Endothelial cell of umbilical vein (primary cell): Measurements from ENCODE around the gene MYEOV. TPM values are rescaled to one million over a fixed set of nuclear protein-coding genes. Genes with fewer than 3 reads are reported as not detected.

Experiments used
- BruUV-seq: library from RNA; stranded (reverse); fragments of 400-500 nt; replicated peaks from 2 replicates; lab custom pipeline; 2021; lab: Mats Ljungman, UMichigan
- CTCF ChIA-PET: fragments of 300-600, 350-600 bp; sonication (Branson Sonifier 250); formaldehyde crosslinking; loops from one replicate; lab custom pipeline; 2021; ENCODE audit warnings: antibody characterized with exemption, inconsistent platforms; lab: Charles Lee
- POLR2A ChIA-PET: fragments of 300-600, 350-600 bp; sonication (Branson Sonifier 250); formaldehyde crosslinking; loops from one replicate; lab custom pipeline; 2021; ENCODE audit warnings: antibody characterized with exemption, inconsistent platforms; lab: Charles Lee
- DNase-seq: peaks from one replicate; pipeline ENCODE4 v3.0.0-alpha.2; 2011; ENCODE audit warnings: low read depth, low spot score
- FAIRE-seq: peaks from 2 replicates; lab custom pipeline; 2011; peaks lifted over from hg19 to GRCh38; lab: Jason Lieb, UNC
- H2AFZ ChIP-seq: 2 replicates; pipeline ENCODE4 v1.6.0; 2012; ENCODE audit warnings: low read depth, low read length, control low read depth, inconsistent platforms
- H3K27ac ChIP-seq: 2 replicates; pipeline ENCODE4 v1.5.1; 2011; ENCODE audit warnings: low read depth, mild to moderate bottlenecking, control low read depth, low read length, moderate library complexity; ENCODE audit not compliant: insufficient read depth
- H3K27me3 ChIP-seq, 2 experiments: 2 replicates each; pipeline versions ENCODE4 v1.6.0 to v1.6.1; 2011; ENCODE audit warnings: low read length in 2 of 2, mixed read lengths in 1 of 2; ENCODE audit not compliant: control insufficient read depth in 2 of 2, insufficient read depth in 2 of 2
- H3K36me3 ChIP-seq, 2 experiments: 2 replicates in 1 of 2; 3 replicates in 1 of 2; pipeline ENCODE4 v1.5.1; 2011; ENCODE audit warnings: low read length in 2 of 2, mild to moderate bottlenecking in 1 of 2, moderate library complexity in 1 of 2; ENCODE audit not compliant: control insufficient read depth in 2 of 2, insufficient read depth in 2 of 2; ENCODE audit errors: extremely low read depth in 1 of 2
- H3K4me1 ChIP-seq: 3 replicates; pipeline ENCODE4 v1.5.1; 2011; ENCODE audit warnings: mild to moderate bottlenecking, low read length; ENCODE audit not compliant: control insufficient read depth, insufficient read depth; ENCODE audit errors: extremely low read depth
- H3K4me2 ChIP-seq: 2 replicates; pipeline ENCODE4 v1.6.1; 2011; ENCODE audit warnings: low read length, control low read depth, mixed read lengths; ENCODE audit not compliant: insufficient read depth
- H3K4me3 ChIP-seq, 3 experiments: fragments of 200-600 bp in 1 of 3; sonication (generic), shearing (Covaris generic) in 1 of 3; replicated peaks in 1 of 3; 2 replicates each; pipeline ENCODE4 v1.5.1; 2011 to 2016; ENCODE audit warnings: control low read depth in 3 of 3, low read length in 3 of 3, mild to moderate bottlenecking in 2 of 3, inconsistent platforms in 1 of 3, low read depth in 1 of 3, moderate library complexity in 1 of 3; ENCODE audit not compliant: insufficient read depth in 1 of 3
- H3K79me2 ChIP-seq: 2 replicates; pipeline ENCODE4 v1.6.0; 2012; ENCODE audit warnings: low read length, inconsistent platforms; ENCODE audit not compliant: control insufficient read depth, insufficient read depth
- H3K9ac ChIP-seq: replicated peaks from 2 replicates; pipeline ENCODE3; 2011; ENCODE audit warnings: low read length, control low read depth; ENCODE audit not compliant: insufficient read depth; ENCODE audit errors: extremely low read depth
- H3K9me1 ChIP-seq: replicated peaks from 3 replicates; pipeline ENCODE4 v1.6.0; 2011; ENCODE audit warnings: mild to moderate bottlenecking, low read length; ENCODE audit not compliant: control insufficient read depth, insufficient read depth; ENCODE audit errors: extremely low read depth
- H3K9me3 ChIP-seq: replicated peaks from 2 replicates; pipeline ENCODE4 v1.5.1; 2012; ENCODE audit warnings: low read length, inconsistent platforms; ENCODE audit not compliant: control insufficient read depth, insufficient read depth
- H4K20me1 ChIP-seq: replicated peaks from 2 replicates; pipeline ENCODE3; 2011; ENCODE audit warnings: mild to moderate bottlenecking, low read length; ENCODE audit not compliant: control insufficient read depth, insufficient read depth; ENCODE audit errors: extremely low read depth
- CTCF ChIP-seq, 2 donors: IDR thresholded peaks; 1 replicate in 1 of 2; 2 replicates in 1 of 2; pipeline ENCODE4 v1.5.1; 2011; ENCODE audit warnings: low read length in 2 of 2, mild to moderate bottlenecking in 2 of 2, moderate library complexity in 2 of 2, control low read depth in 1 of 2, inconsistent platforms in 1 of 2, low read depth in 1 of 2; ENCODE audit not compliant: insufficient read depth in 1 of 2; ENCODE audit errors: extremely low read depth in 1 of 2
- FOS ChIP-seq: IDR thresholded peaks from 2 replicates; pipeline ENCODE4 v1.6.1; 2011; ENCODE audit warnings: mild to moderate bottlenecking, low read length, moderate library complexity, borderline replicate concordance; ENCODE audit not compliant: insufficient read depth
- GATA2 ChIP-seq: IDR thresholded peaks from 2 replicates; pipeline ENCODE4 v1.7.0; 2011; ENCODE audit warnings: low read depth, mild to moderate bottlenecking, moderate library complexity, mixed read lengths, low read length; ENCODE audit not compliant: insufficient read length, insufficient read depth
- JUN ChIP-seq: IDR thresholded peaks from 2 replicates; pipeline ENCODE4 v1.6.1; 2011; ENCODE audit warnings: borderline replicate concordance, low read depth; ENCODE audit not compliant: insufficient read length, insufficient read depth
- MAX ChIP-seq: IDR thresholded peaks from 2 replicates; pipeline ENCODE4 v1.6.1; 2011; ENCODE audit not compliant: insufficient read depth, insufficient read length
- POLR2AphosphoS5 ChIP-seq: IDR thresholded peaks from 2 replicates; pipeline ENCODE4 v1.6.1; 2012; ENCODE audit warnings: low read depth, mild to moderate bottlenecking, control low read depth, low read length, moderate library complexity; ENCODE audit not compliant: insufficient read depth
- dilution Hi-C: fragments of 300-500 bp; cut with MboI; formaldehyde crosslinking; loops from one replicate; pipeline ENCODE4 v1.15.0; 2019; ENCODE audit warnings: low sequenced_read_pairs; ENCODE audit not compliant: extremely low pct_ligation_motif_present
- intact Hi-C: fragments of 100-400 bp; cut with micrococcal nuclease; formaldehyde crosslinking; loops from one replicate; pipeline ENCODE4 v1.10.0; 2022
- polyA plus RNA-seq, 4 experiments: library from polyadenylated mRNA; depleted of rRNA in 3 of 4; stranded (reverse) in 3 of 4; unstranded in 1 of 4; fragments of >200 nt; gene quantifications; 2 replicates each; pipeline versions ENCODE4 v1.2.1 to v1.2.3, GENCODE V29; 2011 to 2012; ENCODE audit warnings: missing spikeins in 1 of 4
- total RNA-seq: library from RNA; stranded (reverse); gene quantifications from 2 replicates; pipeline ENCODE4 v1.2.3, GENCODE V29; 2021

MYEOV gene
- total and polyA plus RNA-seq, 2 donors (not counting 3 experiments of a cell fraction or from before 2014, with no cell fraction given): 3.8 to 14.4 TPM

GRCh38 chr11:69298267-69299022 is 4.5 kb downstream of the MYEOV start:
- no peaks in the 10 kb centered on the region for H3K27me3 ChIP-seq
- ChIA-PET POLR2A (interaction anchor here (1.3 to 1.7 kb wide), 4 partner anchors 14 to 151 kb away, joined by 3 to 6 read pairs (median 4); no protein-coding TSS in a partner anchor), CTCF (interaction anchor here (1.1 to 4.7 kb wide), 8 partner anchors 14 to 345 kb away, joined by 3 to 25 read pairs (median 8); no protein-coding TSS in a partner anchor)
- H3K4me2 ChIP-seq: peak overlapping the region; percentile 46
- dilution Hi-C loops (no loop called here), intact Hi-C loops (loop anchor here (10.0 kb wide), 1 partner anchor 194 kb away; no protein-coding TSS in a partner anchor)
- H3K36me3 ChIP-seq: no peaks in the 10 kb centered on the region
- no peak overlapping the region for H3K4me3 ChIP-seq
- DNase-seq (peak; percentile 84), FAIRE-seq (peak; percentile 97)
- no TSS peak for BruUV-seq
- H3K79me2 ChIP-seq: peaks cover 42% of the 10 kb centered on the region
- H3K4me1 ChIP-seq: peaks cover 68% of the 10 kb centered on the region
- peak overlapping the region; percentile 81 for H3K9ac ChIP-seq
- H3K27ac ChIP-seq: peak overlapping the region; percentile 98
- H3K9me3 ChIP-seq: no peaks in the 10 kb centered on the region
- H4K20me1 ChIP-seq: no peaks in the 10 kb centered on the region
- H3K9me1 ChIP-seq: no peaks in the 10 kb centered on the region
- no peak for TF ChIP-seq CTCF (IDR thresholded peaks at IDR 0.05; ENCODE audit: extremely low read depth in 1 of 2, insufficient read depth in 1 of 2, low read depth in 1 of 2, low read length in 2 of 2)
- TF ChIP-seq POLR2AphosphoS5: peak; percentile 90
- TF ChIP-seq JUN: peak; percentile 60
- TF ChIP-seq MAX: no peak
- TF ChIP-seq FOS: peak; percentile 85
- TF ChIP-seq GATA2: peak; percentile 54
- no peak overlapping the region for H2AFZ ChIP-seq
